ENCODE results near the gene KIF26A. TPM values are rescaled to one million over a fixed set of nuclear protein-coding genes. Genes with fewer than 3 reads are reported as not detected.

Gene KIF26A
- total RNA-seq, 2 donors from 2014 or later: 5.0 to 6.9 TPM

Small RNA genes lying within 50 kb of the gene (microRNA-seq; reads per million reads assigned to microRNA genes)
- gene MIR203A (ENCODE audit: borderline microRNAs expressed in 2 of 2): 0 reads per million in 2 donors
- gene MIR203B (ENCODE audit: borderline microRNAs expressed in 2 of 2): 0 reads per million in 2 donors

Other genes with a start within 250 kb of the KIF26A start
- 1 to 10 TPM in 1 of 2 donors, under 1 TPM in 1; 1.00 to 2.9 TPM for gene TDRD9, start 210.1 kb upstream of the KIF26A start, total RNA-seq
- gene RD3L, start 196.1 kb upstream of the KIF26A start, total RNA-seq: not detected
- gene ASPG, start 52.9 kb upstream of the KIF26A start, total RNA-seq: 1 to 10 TPM; 1.3 to 3.2 TPM